Smooth muscle cell (in vitro differentiated cells): ENCODE results near the gene SLC25A4. TPM values are rescaled to one million over a fixed set of nuclear protein-coding genes. Genes with fewer than 3 reads are reported as not detected.
A peak's percentile ranks its signal among the peaks of the same experiment; 100 is the strongest.

Experiments used
- DNase-seq: peaks from one replicate; lab custom pipeline; 2025; ENCODE audit not compliant: unreplicated experiment; lab: John Stamatoyannopoulos, UW
- H2AFZ ChIP-seq: fragments of 200-600 bp; sonication (generic); 2 replicates; pipeline ENCODE4 v1.6.0; 2016; ENCODE audit warnings: antibody characterized with exemption, low read depth, mild to moderate bottlenecking
- H3F3A ChIP-seq: fragments of 200-600 bp; sonication (generic); 2 replicates; pipeline ENCODE4 v1.6.0; 2017; ENCODE audit warnings: antibody characterized with exemption, low read depth
- H3K27ac ChIP-seq: fragments of 200-600 bp; sonication (generic); 2 replicates; pipeline ENCODE4 v1.5.1; 2016; ENCODE audit warnings: low read depth, mild to moderate bottlenecking
- H3K27me3 ChIP-seq: fragments of 200-600 bp; sonication (generic); 2 replicates; pipeline ENCODE4 v1.6.1; 2016; ENCODE audit warnings: low read depth, mild to moderate bottlenecking
- H3K36me3 ChIP-seq: fragments of 200-600 bp; sonication (generic); 2 replicates; pipeline ENCODE4 v1.5.1; 2016; ENCODE audit warnings: low read depth
- H3K4me1 ChIP-seq: fragments of 200-600 bp; sonication (generic); 2 replicates; pipeline ENCODE4 v1.5.1; 2016; ENCODE audit warnings: low read depth
- H3K4me2 ChIP-seq: fragments of 200-600 bp; sonication (generic); 2 replicates; pipeline ENCODE4 v1.6.0; 2016; ENCODE audit warnings: mild to moderate bottlenecking
- H3K4me3 ChIP-seq: fragments of 200-600 bp; sonication (generic); 2 replicates; pipeline ENCODE4 v1.5.1; 2016; ENCODE audit warnings: mild to moderate bottlenecking
- H3K79me2 ChIP-seq: fragments of 200-600 bp; sonication (generic); 2 replicates; pipeline ENCODE4 v1.6.0; 2016; ENCODE audit warnings: low read depth, mild to moderate bottlenecking
- H3K9ac ChIP-seq: fragments of 200-600 bp; sonication (generic); 2 replicates; pipeline ENCODE4 v1.6.0; 2016; ENCODE audit warnings: low read depth
- H3K9me3 ChIP-seq: fragments of 200-600 bp; sonication (generic); replicated peaks from 2 replicates; pipeline ENCODE4 v1.5.1; 2016; ENCODE audit warnings: low read depth
- H4K20me1 ChIP-seq: fragments of 200-600 bp; sonication (generic); 2 replicates; pipeline ENCODE4 v1.6.0; 2016; ENCODE audit warnings: low read depth
- WGBS: methylation state at CpG from one replicate; pipeline ENCODE4 v1.1.7; 2016; ENCODE audit warnings: low lambda C conversion rate; 5-methylcytosine and 5-hydroxymethylcytosine counted together
- polyA plus RNA-seq: library from polyadenylated mRNA; unstranded; fragments of >200 nt; fragmentation: Nextera tagmentation; extraction: Ambion mirVana; gene quantifications from 2 replicates; pipeline ENCODE4 v1.2.1, GENCODE V29; 2016
- total RNA-seq: library from RNA; depleted of rRNA; stranded (reverse); fragments of >200 nt; gene quantifications from 2 replicates; pipeline ENCODE4 v1.2.3, GENCODE V29; 2014
- TF ChIP-seq, protein P1 (sequence below): fragments of 200-600 bp; sonication (generic); IDR thresholded peaks from 2 replicates; pipeline ENCODE4 v1.5.1; 2017; ENCODE audit warnings: borderline replicate concordance, mild to moderate bottlenecking, antibody characterized with exemption; ENCODE audit not compliant: insufficient read depth, poor library complexity, severe bottlenecking

Gene SLC25A4
- total and polyA plus RNA-seq, 2 experiments from 2014 or later: 16.0 to 19.0 TPM

DNA sequence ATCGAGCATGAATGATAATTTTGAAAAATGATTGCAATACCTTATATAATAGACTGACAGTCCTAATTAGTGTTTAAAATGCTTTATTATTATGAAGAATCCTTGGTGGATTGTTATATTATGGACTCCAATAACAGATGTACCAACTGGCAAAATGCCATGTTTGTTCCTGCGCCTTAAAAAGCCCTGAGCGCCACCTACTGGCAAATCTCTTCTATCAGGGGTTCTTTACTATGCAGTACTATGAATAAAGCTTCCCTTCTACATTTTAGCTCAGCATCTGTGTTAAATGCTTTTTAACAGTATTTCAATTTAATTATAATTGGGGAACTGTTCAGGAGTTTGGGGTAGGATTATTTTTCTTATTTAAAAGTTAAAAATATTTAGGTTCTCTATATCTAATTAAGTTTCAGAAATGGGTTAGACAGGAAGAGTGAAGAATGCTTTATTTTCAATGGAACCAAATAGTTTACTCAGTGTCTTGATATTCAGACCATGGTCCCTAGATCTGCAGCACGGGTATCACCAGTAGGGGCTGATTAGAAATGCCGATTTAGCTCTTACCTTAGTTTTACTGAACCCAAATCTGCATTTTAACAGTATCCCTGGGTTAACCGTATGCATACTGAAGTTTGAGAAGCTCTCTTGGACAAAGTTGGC is 40.7 kb downstream of the SLC25A4 start:
- DNase-seq: peak; percentile 5
- H3K4me2 ChIP-seq: no peak overlapping the region
- peaks cover 40% of the 10 kb centered on the region for H4K20me1 ChIP-seq
- 50% methylated on average over 6 of the region's 6 CpGs for WGBS
- no peaks in the 10 kb centered on the region for H3K9me3 ChIP-seq
- H3F3A ChIP-seq: no peaks in the 10 kb centered on the region
- TF ChIP-seq, protein P1, sequence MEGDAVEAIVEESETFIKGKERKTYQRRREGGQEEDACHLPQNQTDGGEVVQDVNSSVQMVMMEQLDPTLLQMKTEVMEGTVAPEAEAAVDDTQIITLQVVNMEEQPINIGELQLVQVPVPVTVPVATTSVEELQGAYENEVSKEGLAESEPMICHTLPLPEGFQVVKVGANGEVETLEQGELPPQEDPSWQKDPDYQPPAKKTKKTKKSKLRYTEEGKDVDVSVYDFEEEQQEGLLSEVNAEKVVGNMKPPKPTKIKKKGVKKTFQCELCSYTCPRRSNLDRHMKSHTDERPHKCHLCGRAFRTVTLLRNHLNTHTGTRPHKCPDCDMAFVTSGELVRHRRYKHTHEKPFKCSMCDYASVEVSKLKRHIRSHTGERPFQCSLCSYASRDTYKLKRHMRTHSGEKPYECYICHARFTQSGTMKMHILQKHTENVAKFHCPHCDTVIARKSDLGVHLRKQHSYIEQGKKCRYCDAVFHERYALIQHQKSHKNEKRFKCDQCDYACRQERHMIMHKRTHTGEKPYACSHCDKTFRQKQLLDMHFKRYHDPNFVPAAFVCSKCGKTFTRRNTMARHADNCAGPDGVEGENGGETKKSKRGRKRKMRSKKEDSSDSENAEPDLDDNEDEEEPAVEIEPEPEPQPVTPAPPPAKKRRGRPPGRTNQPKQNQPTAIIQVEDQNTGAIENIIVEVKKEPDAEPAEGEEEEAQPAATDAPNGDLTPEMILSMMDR: peak; percentile 85
- no peak overlapping the region for H3K4me3 ChIP-seq
- H3K79me2 ChIP-seq: peaks cover 3% of the 10 kb centered on the region
- no peak overlapping the region for H3K9ac ChIP-seq
- no peaks in the 10 kb centered on the region for H3K4me1 ChIP-seq
- no peaks in the 10 kb centered on the region for H3K27me3 ChIP-seq
- no peak overlapping the region for H3K27ac ChIP-seq
- H2AFZ ChIP-seq: no peak overlapping the region
- H3K36me3 ChIP-seq: no peaks in the 10 kb centered on the region

DNA sequence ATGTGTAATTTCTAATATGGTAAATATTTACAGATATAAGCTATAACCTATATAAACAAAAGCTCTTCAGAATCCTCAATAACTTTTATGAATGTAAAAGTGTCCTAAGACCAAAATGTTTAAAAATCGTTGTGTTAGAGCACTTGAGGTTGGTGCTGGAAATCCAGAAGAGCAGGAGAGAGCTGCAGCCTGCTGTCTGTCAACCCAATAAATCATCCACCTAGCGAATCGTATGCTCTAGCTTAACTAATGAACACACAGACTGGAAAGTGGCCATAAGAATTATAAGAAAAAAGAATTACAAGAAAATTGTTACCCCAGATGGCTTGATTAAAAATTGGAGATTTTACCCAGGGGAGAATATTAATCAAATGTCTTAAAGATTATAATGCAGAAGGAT is 43.7 kb downstream of the SLC25A4 start:
- DNase-seq: no peak
- TF ChIP-seq, protein P1: no peak
- WGBS: 84% methylated on average over 3 of the region's 3 CpGs

DNA sequence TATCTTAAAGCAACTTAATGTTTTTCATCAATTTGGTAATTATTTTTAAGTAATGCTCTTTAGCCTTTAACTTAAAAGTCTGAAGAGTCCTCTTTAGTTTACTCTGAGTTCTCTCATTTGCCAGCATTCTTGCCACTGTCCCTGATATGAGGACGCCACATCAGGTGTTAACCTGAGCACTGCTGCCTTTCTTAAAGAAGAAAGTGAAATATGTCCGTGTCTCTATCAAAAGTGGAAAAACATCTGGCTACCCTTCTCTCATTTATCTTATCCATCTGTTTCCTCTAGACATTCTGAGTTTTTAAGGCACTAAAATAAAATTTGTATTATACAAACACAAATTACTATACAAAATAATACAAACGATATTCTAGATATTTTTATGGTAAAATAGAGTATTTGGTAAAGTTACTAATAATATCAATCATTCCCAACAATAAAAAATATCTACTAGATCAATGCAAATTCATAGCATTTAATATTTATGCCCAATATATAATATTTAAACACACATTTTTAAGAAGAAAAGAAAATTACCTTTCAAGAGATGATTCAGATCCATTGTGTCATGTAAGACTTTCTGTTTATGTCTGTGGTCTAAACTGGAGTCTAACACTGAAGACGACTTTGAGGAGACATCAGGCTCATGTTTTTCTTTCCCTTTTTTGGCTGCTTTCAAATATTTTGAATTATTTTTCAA is 46.7 kb downstream of the SLC25A4 start:
- DNase-seq: no peak
- no peaks in the 10 kb centered on the region for H3K27me3 ChIP-seq
- H2AFZ ChIP-seq: no peak overlapping the region
- H3K4me3 ChIP-seq: no peak overlapping the region
- H3K9me3 ChIP-seq: no peaks in the 10 kb centered on the region
- H3F3A ChIP-seq: no peaks in the 10 kb centered on the region
- WGBS: 86% methylated on average over 4 of the region's 4 CpGs
- H4K20me1 ChIP-seq: peaks cover 20% of the 10 kb centered on the region
- H3K79me2 ChIP-seq: peaks cover 20% of the 10 kb centered on the region
- H3K36me3 ChIP-seq: peaks cover 12% of the 10 kb centered on the region
- H3K4me1 ChIP-seq: no peaks in the 10 kb centered on the region
- H3K27ac ChIP-seq: no peak overlapping the region
- no peak overlapping the region for H3K4me2 ChIP-seq
- TF ChIP-seq, protein P1: no peak
- H3K9ac ChIP-seq: no peak overlapping the region

More for the DNA sequence above, 43.7 kb downstream of the SLC25A4 start:
- peaks cover 37% of the 10 kb centered on the region for H4K20me1 ChIP-seq
- H3K4me3 ChIP-seq: no peak overlapping the region
- H3F3A ChIP-seq: no peaks in the 10 kb centered on the region
- H3K9ac ChIP-seq: no peak overlapping the region
- H3K4me2 ChIP-seq: no peak overlapping the region
- H3K9me3 ChIP-seq: no peaks in the 10 kb centered on the region
- no peak overlapping the region for H2AFZ ChIP-seq
- peaks cover 9% of the 10 kb centered on the region for H3K79me2 ChIP-seq
- peaks cover 12% of the 10 kb centered on the region for H3K36me3 ChIP-seq
- H3K27ac ChIP-seq: no peak overlapping the region
- H3K4me1 ChIP-seq: no peaks in the 10 kb centered on the region
- no peaks in the 10 kb centered on the region for H3K27me3 ChIP-seq
